CD4-positive, alpha-beta T cell treated with Interleukin-4 for 1 hour (primary cell): ENCODE results near the gene GUCD1.

Experiments used
- DNase-seq, 2 donors: peaks; one replicate each; pipeline ENCODE4 v3.0.0-alpha.2; 2020 to 2022

The GUCD1 gene

GRCh38 chr22:24501301-24502005, 53.5 kb downstream of the GUCD1 start:
- no peak for DNase-seq

GRCh38 chr22:24500277-24500820, 54.6 kb downstream of the GUCD1 start:
- DNase-seq: no peak

GRCh38 chr22:24499706-24500276, 55.1 kb downstream of the GUCD1 start:
- DNase-seq: no peak

- no peak for DNase-seq
Observed at GRCh38 chr22:24498824-24499223, 56.1 kb downstream of the GUCD1 start.

- no peak for DNase-seq
Observed at GRCh38 chr22:24497841-24498258, 57.1 kb downstream of the GUCD1 start.

GRCh38 chr22:24496661-24497060, 58.3 kb downstream of the GUCD1 start:
- no peak for DNase-seq

GRCh38 chr22:24496234-24496633, 58.7 kb downstream of the GUCD1 start:
- DNase-seq: no peak

GRCh38 chr22:24495365-24495675, 59.6 kb downstream of the GUCD1 start:
- DNase-seq: no peak

GRCh38 chr22:24494528-24495364, 60.2 kb downstream of the GUCD1 start, which contains the start of gene UPB1:
Gene UPB1 (plus strand): TSS chr22:24495332. CDS start chr22:24495404, 72 bp downstream.
- DNase-seq: no peak

GRCh38 chr22:24494167-24494527, 60.8 kb downstream of the GUCD1 start:
- DNase-seq: no peak

- no peak for DNase-seq
Observed at GRCh38 chr22:24492391-24492790, 62.5 kb downstream of the GUCD1 start.
